SH-SY5Y (cell line): ENCODE data around the gene CTBP1.

Experiments
- GATA2 ChIP-seq: IDR thresholded peaks from 2 replicates; pipeline ENCODE4 v1.6.1; 2011; ENCODE audit warnings: mild to moderate bottlenecking, low read depth, low read length
- GATA3 ChIP-seq: IDR thresholded peaks from 2 replicates; pipeline ENCODE4 v1.6.1; 2011; ENCODE audit warnings: low read depth, mild to moderate bottlenecking, low read length, moderate library complexity

DNA sequence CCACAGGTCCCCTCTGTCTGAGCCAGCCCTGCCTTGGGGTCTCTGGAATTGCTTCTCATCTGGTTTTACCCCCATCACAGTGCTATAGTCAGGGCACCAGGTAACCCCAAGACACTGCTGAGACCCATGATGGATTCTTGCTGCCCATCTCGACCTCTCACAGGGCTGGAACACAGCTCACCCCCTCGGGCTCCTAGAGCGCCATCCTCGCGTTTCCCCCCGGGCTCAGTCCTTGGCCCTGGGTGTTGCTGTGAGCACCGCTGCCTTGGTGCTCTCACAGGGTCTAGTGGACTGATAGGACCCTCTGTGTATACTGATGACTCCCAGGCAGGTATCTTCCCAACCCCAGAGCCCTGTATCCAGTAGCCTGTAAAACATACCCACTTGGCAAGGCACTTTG, 49.5 kb upstream of the CTBP1 start:
- TF ChIP-seq GATA2, result no peak
- TF ChIP-seq GATA3, result no peak
